ENCODE results near the gene TMEM174.
A peak's percentile ranks its signal among the peaks of the same experiment; 100 is the strongest.

Gene TMEM174

GRCh38 chr5:73172951-73173350, at the start of gene TMEM174:
Gene TMEM174, plus strand, starts transcription at chr5:73173193. Its CDS starts 51 bp downstream, at chr5:73173244.
- DNase-seq, result no peak

GRCh38 chr5:73125289-73125688, 47.7 kb upstream of the TMEM174 start:
- DNase-seq, result no peak

- DNase-seq, result no peak
These were observed 46.6 kb upstream of the TMEM174 start for GRCh38 chr5:73126381-73126780.

- DNase-seq, result no peak
These were observed 46.0 kb upstream of the TMEM174 start for GRCh38 chr5:73126957-73127356.

- peak in 1 of 3 donors; percentile 25 for DNase-seq
These were observed 43.9 kb upstream of the TMEM174 start for GRCh38 chr5:73129143-73129542.

GRCh38 chr5:73130811-73131210, 42.2 kb upstream of the TMEM174 start:
- no peak for DNase-seq

- no peak for DNase-seq
These were observed 41.1 kb upstream of the TMEM174 start for GRCh38 chr5:73131711-73132425.

GRCh38 chr5:73132759-73133158, 40.2 kb upstream of the TMEM174 start:
- DNase-seq, result no peak

- no peak for DNase-seq
These were observed 38.0 kb upstream of the TMEM174 start for GRCh38 chr5:73135021-73135420.

- peak; percentile 35 to 48 (median 36) for DNase-seq
These were observed 37.5 kb upstream of the TMEM174 start for GRCh38 chr5:73135429-73136054.

GRCh38 chr5:73136055-73136562, 36.9 kb upstream of the TMEM174 start:
- no peak for DNase-seq

GRCh38 chr5:73137563-73138530, 35.1 kb upstream of the TMEM174 start:
- DNase-seq, result no peak

- DNase-seq, result no peak
These were observed 33.5 kb upstream of the TMEM174 start for GRCh38 chr5:73139485-73139884.

GRCh38 chr5:73140801-73141200, 32.2 kb upstream of the TMEM174 start:
- no peak for DNase-seq

GRCh38 chr5:73142035-73142434, 31.0 kb upstream of the TMEM174 start:
- DNase-seq, result no peak

GRCh38 chr5:73143716-73144115, 29.3 kb upstream of the TMEM174 start:
- DNase-seq, result no peak

GRCh38 chr5:73149540-73149939, 23.5 kb upstream of the TMEM174 start:
- DNase-seq, result no peak

- DNase-seq, result no peak
These were observed 22.1 kb upstream of the TMEM174 start for GRCh38 chr5:73150876-73151275.

GRCh38 chr5:73151766-73152410, 21.1 kb upstream of the TMEM174 start:
- no peak for DNase-seq

- DNase-seq, result no peak
These were observed 20.3 kb upstream of the TMEM174 start for GRCh38 chr5:73152411-73153388.

GRCh38 chr5:73153513-73153912, 19.5 kb upstream of the TMEM174 start:
- DNase-seq, result peak in 1 of 3 donors; percentile 4
